CD4-positive, alpha-beta T cell treated with Interleukin-6 for 4 hours (primary cell): ENCODE results near the gene TUBA4A.

Experiments
- DNase-seq: peaks from one replicate; pipeline ENCODE4 v3.0.0-alpha.2; 2020; ENCODE audit warnings: mixed read lengths

The TUBA4A gene

GRCh38 chr2:219229305-219230058 lies 24.2 kb downstream of the TUBA4A start, which contains the start of the genes ANKZF1 and ATG9A:
TSS of gene ANKZF1 (plus strand) at chr2:219229806. CDS start at chr2:219230258, 452 bp downstream.
TSS of gene ATG9A (minus strand) at chr2:219229636. CDS start at chr2:219228024, 1,612 bp downstream.
- peak; percentile 99 for DNase-seq

- no peak for DNase-seq
Measured at GRCh38 chr2:219228911-219229304, 24.8 kb downstream of the TUBA4A start.

GRCh38 chr2:219228041-219228910 lies 25.4 kb downstream of the TUBA4A start:
- peak; percentile 17 for DNase-seq

GRCh38 chr2:219225350-219225749 lies 28.4 kb downstream of the TUBA4A start:
- no peak for DNase-seq

GRCh38 chr2:219223831-219224610 lies 29.7 kb downstream of the TUBA4A start:
- DNase-seq, result no peak

GRCh38 chr2:219221957-219222518 lies 31.7 kb downstream of the TUBA4A start:
- DNase-seq, result no peak

- DNase-seq, result no peak
Measured at GRCh38 chr2:219220652-219221402, 32.9 kb downstream of the TUBA4A start.

GRCh38 chr2:219219784-219220532 lies 33.8 kb downstream of the TUBA4A start:
- DNase-seq, result no peak

GRCh38 chr2:219218732-219219701 lies 34.7 kb downstream of the TUBA4A start, which contains the start of gene ABCB6:
TSS of gene ABCB6 (minus strand) at chr2:219218958. CDS start at chr2:219218673, 285 bp downstream.
- peak; percentile 93 for DNase-seq

- DNase-seq, result no peak
Measured at GRCh38 chr2:219218217-219218731, 35.4 kb downstream of the TUBA4A start.

GRCh38 chr2:219216535-219216915 lies 37.2 kb downstream of the TUBA4A start:
- no peak for DNase-seq

GRCh38 chr2:219215871-219216534 lies 37.7 kb downstream of the TUBA4A start:
- no peak for DNase-seq

- DNase-seq, result no peak
Measured at GRCh38 chr2:219214786-219215185, 38.9 kb downstream of the TUBA4A start.

- no peak for DNase-seq
Measured at GRCh38 chr2:219214141-219214540, 39.6 kb downstream of the TUBA4A start.

GRCh38 chr2:219213486-219214071 lies 40.1 kb downstream of the TUBA4A start:
- DNase-seq, result no peak

GRCh38 chr2:219213026-219213415 lies 40.7 kb downstream of the TUBA4A start:
- DNase-seq, result no peak

GRCh38 chr2:219210886-219211362 lies 42.8 kb downstream of the TUBA4A start:
- no peak for DNase-seq

- DNase-seq, result no peak
Measured at GRCh38 chr2:219210196-219210885, 43.4 kb downstream of the TUBA4A start.
